ENCODE data around the gene NUAK1.

The NUAK1 gene

GRCh38 chr12:106133136-106134087 lies 5.3 kb downstream of the NUAK1 start:
- in situ Hi-C loops (cut with MboI; ENCODE audit: low sequenced_read_pairs) = loop anchor here (25.0 kb wide), 1 partner anchor 721 kb away; no protein-coding TSS in a partner anchor

DNA sequence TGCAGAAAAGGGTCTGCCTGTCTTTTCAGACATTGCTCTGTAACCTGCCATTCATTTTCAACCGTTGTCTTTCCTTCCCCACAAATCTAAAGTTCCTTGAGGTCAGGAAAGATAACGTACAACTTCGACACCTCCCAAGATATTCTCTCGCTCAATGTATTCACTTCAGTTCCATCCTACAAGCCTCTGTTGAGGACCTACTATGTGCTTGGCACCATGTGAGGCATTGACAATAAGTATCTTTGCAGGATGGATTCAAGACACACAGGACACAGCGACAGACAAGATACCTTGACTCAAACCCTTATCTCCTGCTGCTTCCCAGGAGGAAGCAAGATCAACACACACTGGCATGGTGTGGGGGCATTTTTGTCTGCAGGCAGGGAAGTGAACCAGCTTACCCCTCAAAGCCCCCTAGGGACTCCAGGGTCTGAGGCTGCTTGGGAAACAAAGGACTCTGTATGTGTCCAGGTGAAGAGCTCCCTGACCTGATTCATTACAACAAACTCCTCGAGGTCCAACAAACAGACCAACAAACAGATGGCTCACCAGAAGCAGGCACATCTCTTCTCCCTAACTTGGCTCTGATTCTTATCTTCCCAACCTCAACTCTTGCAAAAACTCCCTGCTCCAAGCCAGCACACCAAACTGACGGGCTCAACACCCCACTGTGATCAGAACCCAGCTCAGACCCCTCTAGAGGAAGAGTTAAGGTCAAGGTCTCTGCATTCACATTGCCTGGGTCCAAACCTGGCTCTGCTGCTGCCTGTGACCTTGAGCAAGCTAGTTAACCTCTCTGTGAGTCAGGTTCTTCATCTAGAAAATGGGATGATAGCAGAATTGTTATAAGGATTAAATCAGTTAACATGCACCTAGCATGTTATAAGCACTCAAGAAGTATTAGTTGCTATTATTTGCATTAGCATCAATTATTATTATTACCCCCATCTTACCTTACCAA lies 6.3 kb downstream of the NUAK1 start:
- in situ Hi-C loops (cut with MboI; ENCODE audit: low sequenced_read_pairs) = loop anchor here (25.0 kb wide), 1 partner anchor 720 kb away; no protein-coding TSS in a partner anchor

- in situ Hi-C loops (cut with MboI; ENCODE audit: low sequenced_read_pairs) = loop anchor here (25.0 kb wide), 1 partner anchor 719 kb away; no protein-coding TSS in a partner anchor
These were observed 7.1 kb downstream of the NUAK1 start for GRCh38 chr12:106131676-106132075.

- in situ Hi-C loops (cut with MboI; ENCODE audit: low sequenced_read_pairs) = loop anchor here (25.0 kb wide), 1 partner anchor 718 kb away; no protein-coding TSS in a partner anchor
These were observed 8.2 kb downstream of the NUAK1 start for GRCh38 chr12:106130474-106131113.

- in situ Hi-C loops (cut with MboI; ENCODE audit: low sequenced_read_pairs) = loop anchor here (25.0 kb wide), 1 partner anchor 716 kb away; no protein-coding TSS in a partner anchor
These were observed 10.0 kb downstream of the NUAK1 start for GRCh38 chr12:106128585-106129328.

GRCh38 chr12:106127338-106128126 lies 11.2 kb downstream of the NUAK1 start:
- in situ Hi-C loops (cut with MboI; ENCODE audit: low sequenced_read_pairs) = loop anchor here (25.0 kb wide), 1 partner anchor 715 kb away; no protein-coding TSS in a partner anchor

DNA sequence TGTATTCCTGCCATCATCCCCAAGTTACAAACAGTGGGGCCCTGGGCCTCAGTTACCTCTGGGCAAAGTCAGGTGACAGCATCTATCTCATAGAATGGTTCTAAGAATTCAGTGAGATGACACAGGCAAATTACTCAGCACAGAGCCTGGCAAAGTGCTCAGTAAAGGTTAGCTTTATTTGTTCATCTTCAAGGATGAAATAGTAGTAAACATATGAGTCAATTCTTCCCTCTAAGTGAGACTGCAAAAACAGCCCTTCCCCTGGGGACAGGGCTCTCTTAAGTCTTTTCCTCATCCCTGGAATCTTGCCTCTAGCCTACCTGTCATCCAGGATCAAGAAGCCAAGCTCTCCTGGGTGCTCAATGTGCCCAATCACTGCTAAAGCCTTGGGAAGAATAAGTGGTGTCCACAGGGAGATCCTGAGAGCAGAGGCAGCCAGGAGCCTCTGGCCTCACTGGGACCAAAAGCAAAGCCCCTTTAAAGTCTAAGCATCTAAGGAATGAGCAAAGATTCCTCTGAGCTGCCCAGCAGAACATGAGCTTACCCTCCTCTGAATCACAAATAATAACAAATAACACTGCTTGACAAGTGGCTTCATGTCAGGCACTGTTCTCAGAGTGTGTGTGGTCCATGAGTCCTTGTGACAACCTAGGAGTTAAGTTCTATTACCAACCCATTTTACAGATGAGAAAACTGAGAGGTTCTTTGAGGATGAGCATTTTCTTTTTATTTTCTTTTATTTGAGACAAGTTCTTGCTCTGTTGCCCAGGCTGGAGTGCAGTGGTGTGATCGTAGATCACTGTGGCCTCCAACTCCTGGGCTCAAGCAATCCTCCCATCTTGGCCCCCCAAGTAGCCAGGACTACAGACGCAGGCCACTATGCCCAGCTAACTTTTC lies 12.1 kb downstream of the NUAK1 start:
- in situ Hi-C loops (cut with MboI; ENCODE audit: low sequenced_read_pairs) = loop anchor here (25.0 kb wide), 1 partner anchor 714 kb away; no protein-coding TSS in a partner anchor

GRCh38 chr12:106125351-106126095 lies 13.2 kb downstream of the NUAK1 start:
- in situ Hi-C loops (cut with MboI; ENCODE audit: low sequenced_read_pairs) = loop anchor here (25.0 kb wide), 1 partner anchor 713 kb away; no protein-coding TSS in a partner anchor

- in situ Hi-C loops (cut with MboI; ENCODE audit: low sequenced_read_pairs) = no loop called here
These were observed 15.1 kb downstream of the NUAK1 start for GRCh38 chr12:106123551-106124081.

- in situ Hi-C loops (cut with MboI; ENCODE audit: low sequenced_read_pairs) = no loop called here
These were observed 15.6 kb downstream of the NUAK1 start for GRCh38 chr12:106123110-106123509.

DNA sequence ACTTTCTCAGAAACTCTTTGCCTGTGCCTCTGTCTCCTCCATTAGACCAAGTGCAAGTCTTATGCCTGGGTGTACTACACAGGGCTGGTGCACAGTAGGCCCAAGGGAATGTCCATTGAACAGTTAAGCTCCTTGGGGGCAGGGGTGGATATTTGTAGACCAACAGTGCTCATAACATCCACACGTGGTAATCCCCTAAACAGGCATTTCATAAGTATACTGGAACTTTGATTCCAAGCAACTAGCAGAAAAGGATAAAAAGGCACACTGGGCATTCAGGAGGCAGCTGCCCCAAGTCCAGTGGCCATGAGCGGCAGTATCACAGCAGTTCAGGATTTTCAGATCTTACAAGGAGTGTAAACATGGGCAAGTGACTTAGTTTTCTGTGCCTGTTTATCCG lies 16.8 kb downstream of the NUAK1 start:
- in situ Hi-C loops (cut with MboI; ENCODE audit: low sequenced_read_pairs) = no loop called here

DNA sequence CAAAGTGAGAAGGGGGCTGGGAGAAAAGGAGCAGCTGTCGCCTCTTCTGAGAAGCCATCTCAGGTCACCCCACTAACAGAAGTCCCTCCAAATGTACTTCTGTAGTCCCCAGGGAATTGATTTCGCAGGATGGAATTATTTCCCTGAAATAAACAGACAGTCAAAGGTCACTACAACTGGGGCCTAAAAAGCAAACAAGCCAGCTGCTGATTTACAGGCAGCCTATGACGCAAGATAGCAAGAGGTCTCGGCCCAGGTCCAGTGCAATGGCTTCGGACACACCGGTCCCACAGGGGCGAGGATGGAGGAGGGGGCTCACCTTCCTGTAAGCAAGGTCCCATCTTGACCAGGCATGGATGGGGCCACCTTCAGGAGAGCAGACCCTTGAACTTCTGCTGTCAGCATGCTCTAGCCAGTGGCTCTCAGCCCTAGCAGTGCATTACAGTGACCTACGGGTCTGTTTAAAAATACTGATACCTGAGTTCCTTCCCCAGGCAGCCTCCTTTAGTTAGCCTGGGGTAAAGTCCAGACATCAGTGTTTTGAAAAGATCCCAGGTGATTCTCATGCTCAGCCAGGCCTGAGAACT lies 18.1 kb downstream of the NUAK1 start:
- in situ Hi-C loops (cut with MboI; ENCODE audit: low sequenced_read_pairs) = no loop called here

DNA sequence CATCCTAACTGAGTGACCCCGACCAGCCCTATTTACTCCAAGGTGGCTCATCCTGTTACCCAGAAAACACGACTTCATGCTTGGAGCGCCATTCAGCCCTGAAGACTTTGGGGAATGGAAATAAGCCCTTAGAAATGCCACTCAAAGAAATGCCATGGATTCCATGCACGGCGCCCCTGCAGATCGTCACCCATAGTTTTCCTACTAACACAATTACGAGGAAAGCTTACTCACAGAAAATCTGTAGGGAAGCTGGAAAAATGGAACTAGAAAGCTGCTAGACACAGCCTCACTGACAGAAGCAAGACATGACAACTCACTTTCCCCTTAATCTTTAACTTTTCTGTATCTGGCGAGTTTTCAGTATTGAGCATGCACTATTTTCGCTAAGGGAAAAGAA lies 19.5 kb downstream of the NUAK1 start:
- in situ Hi-C loops (cut with MboI; ENCODE audit: low sequenced_read_pairs) = no loop called here

DNA sequence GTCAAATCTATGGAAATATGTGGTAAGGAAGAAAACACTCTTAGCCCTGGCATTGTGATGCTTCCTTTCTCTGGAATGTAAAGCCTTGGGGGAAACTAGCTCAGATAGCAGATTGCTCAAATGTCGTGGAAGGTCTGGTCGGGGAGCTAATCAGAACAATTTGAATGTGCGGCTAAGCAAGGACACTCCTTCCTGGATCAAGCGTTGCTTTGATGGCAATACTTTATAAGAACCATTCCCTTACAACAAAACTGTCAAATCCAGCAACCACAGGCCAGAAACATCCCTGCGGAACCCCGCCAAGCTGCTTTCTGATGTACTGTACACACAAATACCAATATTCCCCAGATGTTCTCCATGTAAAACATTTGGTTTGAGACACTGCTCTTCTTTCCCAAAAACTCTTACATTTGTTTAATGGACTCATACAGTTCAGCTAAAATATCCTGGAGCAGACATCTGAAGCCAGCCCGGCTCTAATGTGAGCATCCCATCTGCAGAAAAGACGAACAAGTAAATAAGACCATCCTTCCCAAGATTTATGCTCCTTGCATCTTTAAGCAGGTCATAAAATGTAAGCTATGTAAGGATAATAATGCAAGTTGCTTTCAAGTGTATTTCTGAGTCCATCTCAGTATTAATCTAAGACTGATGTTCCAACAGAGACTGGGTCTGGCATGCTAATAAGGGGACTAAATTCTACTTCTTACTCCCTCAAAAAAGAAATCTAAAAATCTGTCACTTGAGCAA lies 20.2 kb downstream of the NUAK1 start:
- in situ Hi-C loops (cut with MboI; ENCODE audit: low sequenced_read_pairs) = no loop called here

DNA sequence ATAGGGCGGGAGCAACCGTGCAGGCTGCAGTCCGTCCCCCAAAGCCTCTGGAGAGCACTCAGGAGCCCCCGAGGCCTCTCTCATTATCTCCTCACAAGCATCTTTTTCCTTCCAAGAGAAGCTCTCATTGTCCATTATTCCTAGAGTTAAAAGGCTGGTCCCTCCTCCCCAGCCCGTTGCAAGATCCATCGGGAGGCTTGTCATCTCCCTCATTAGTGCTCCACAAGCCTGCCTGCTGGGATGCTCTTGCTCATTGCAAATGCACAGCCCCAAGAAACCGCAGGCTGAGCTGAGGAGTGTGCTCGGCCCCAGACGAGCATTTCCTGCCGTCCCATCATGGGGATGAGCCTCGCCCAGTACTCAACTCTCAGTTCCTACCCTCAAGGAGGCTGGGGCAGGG lies 23.3 kb downstream of the NUAK1 start:
- in situ Hi-C loops (cut with MboI; ENCODE audit: low sequenced_read_pairs) = no loop called here

Data from HL-60/S4 treated with retinoic acid at 250 ng/mL for 4 days and 3 days (cell line).